Upper lobe of left lung (tissue), 4 donors: ENCODE results near the gene LDAF1.

ENCODE experiments used
- EP300 ChIP-seq, 4 donors: sonication (generic); formaldehyde crosslinking; IDR thresholded peaks; one replicate each; pipeline ENCODE4 v1.5.1; 2017; ENCODE audit warnings: antibody characterized with exemption in 4 of 4, control low read depth in 2 of 4
- TF ChIP-seq, protein P1 (sequence below), 6 experiments: fragments of 450-650 bp in 4 of 6; fragments of 200-600 bp in 2 of 6; sonication (generic) in 2 of 6; IDR thresholded peaks; one replicate each; pipeline ENCODE4 v1.5.1; 2016 to 2019; ENCODE audit warnings: antibody characterized with exemption in 6 of 6

DNA sequence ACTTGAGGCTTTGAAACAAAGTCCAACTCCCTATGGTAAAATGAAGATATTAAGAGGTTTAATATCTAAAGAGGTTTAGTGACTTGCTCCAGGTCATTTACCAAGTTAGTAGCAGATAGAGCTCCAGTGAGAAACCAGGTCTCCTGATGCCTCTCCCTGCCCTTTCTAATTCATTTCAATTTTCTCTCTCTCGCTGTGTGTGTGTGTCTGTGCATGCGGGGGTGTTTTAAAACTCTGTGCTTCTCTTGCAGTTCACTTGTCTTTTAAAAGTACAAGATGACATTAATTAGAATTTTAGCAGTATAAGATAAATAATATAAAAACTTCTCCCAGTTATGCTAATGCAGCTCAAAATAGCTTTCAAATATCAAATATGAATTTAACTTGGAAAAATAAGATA, 61.1 kb downstream of the LDAF1 start:
- TF ChIP-seq, protein P1, sequence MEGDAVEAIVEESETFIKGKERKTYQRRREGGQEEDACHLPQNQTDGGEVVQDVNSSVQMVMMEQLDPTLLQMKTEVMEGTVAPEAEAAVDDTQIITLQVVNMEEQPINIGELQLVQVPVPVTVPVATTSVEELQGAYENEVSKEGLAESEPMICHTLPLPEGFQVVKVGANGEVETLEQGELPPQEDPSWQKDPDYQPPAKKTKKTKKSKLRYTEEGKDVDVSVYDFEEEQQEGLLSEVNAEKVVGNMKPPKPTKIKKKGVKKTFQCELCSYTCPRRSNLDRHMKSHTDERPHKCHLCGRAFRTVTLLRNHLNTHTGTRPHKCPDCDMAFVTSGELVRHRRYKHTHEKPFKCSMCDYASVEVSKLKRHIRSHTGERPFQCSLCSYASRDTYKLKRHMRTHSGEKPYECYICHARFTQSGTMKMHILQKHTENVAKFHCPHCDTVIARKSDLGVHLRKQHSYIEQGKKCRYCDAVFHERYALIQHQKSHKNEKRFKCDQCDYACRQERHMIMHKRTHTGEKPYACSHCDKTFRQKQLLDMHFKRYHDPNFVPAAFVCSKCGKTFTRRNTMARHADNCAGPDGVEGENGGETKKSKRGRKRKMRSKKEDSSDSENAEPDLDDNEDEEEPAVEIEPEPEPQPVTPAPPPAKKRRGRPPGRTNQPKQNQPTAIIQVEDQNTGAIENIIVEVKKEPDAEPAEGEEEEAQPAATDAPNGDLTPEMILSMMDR (IDR thresholded peaks at IDR 0.05): no peak
- TF ChIP-seq EP300 (IDR thresholded peaks at IDR 0.05): no peak
